Right atrium auricular region (tissue), 2 donors: Measurements from ENCODE around the gene C2CD2. TPM values are rescaled to one million over a fixed set of nuclear protein-coding genes. Genes with fewer than 3 reads are reported as not detected.

Experiments
- DNase-seq: peaks from one replicate; pipeline ENCODE4 v3.0.0-alpha.2; 2019; ENCODE audit warnings: low spot score
- H3K27ac ChIP-seq, 2 donors: fragments of 200-600 bp; sonication (generic); 1 replicate in 1 of 2; 2 replicates in 1 of 2; pipeline ENCODE4 v1.5.1; 2016 to 2019
- H3K27me3 ChIP-seq, 2 donors: fragments of 200-600 bp; sonication (generic); one replicate each; pipeline versions ENCODE4 v1.5.1 to v1.6.0; 2017 to 2019
- H3K36me3 ChIP-seq: fragments of 200-600 bp; sonication (generic); one replicate; pipeline ENCODE4 v1.5.1; 2016
- H3K4me1 ChIP-seq, 2 donors: fragments of 200-600 bp; sonication (generic); one replicate each; pipeline versions ENCODE4 v1.5.1 to v1.6.0; 2017 to 2019
- H3K4me3 ChIP-seq, 2 donors: fragments of 200-600 bp; sonication (generic); 1 replicate in 1 of 2; 2 replicates in 1 of 2; pipeline ENCODE4 v1.5.1; 2017 to 2019; ENCODE audit warnings: mild to moderate bottlenecking in 1 of 2, moderate library complexity in 1 of 2
- H3K9me3 ChIP-seq, 2 donors: fragments of 200-600 bp; sonication (generic); one replicate each; pipeline ENCODE4 v1.5.1; 2019
- CTCF ChIP-seq, 2 donors: fragments of 200-600 bp; sonication (generic); IDR thresholded peaks; one replicate each; pipeline ENCODE4 v1.5.1; 2019; ENCODE audit warnings: antibody characterized with exemption in 2 of 2
- total RNA-seq, 2 donors: library from RNA; depleted of rRNA; stranded (reverse); fragments of >200 nt; gene quantifications; one replicate each; pipeline ENCODE4 v1.1.0, GENCODE V29; 2016

C2CD2 gene
- total RNA-seq, 2 donors from 2014 or later = 8.6 to 9.1 TPM

GRCh38 chr21:41891132-41891531 is 62.7 kb downstream of the C2CD2 start:
- Histone ChIP-seq H3K27me3 (no peaks in the 10 kb centered on the region), H3K27ac (no peak overlapping the region), H3K4me3 (no peak overlapping the region), H3K36me3 (no peaks in the 10 kb centered on the region), H3K4me1 (no peaks in the 10 kb centered on the region), H3K9me3 (no peaks in the 10 kb centered on the region)
- no peak for TF ChIP-seq CTCF (IDR thresholded peaks at IDR 0.05)
- DNase-seq = no peak

GRCh38 chr21:41890355-41890754 is 63.5 kb downstream of the C2CD2 start:
- TF ChIP-seq CTCF (IDR thresholded peaks at IDR 0.05) = no peak

GRCh38 chr21:41888749-41889376 is 65.0 kb downstream of the C2CD2 start:
- no peak for TF ChIP-seq CTCF (IDR thresholded peaks at IDR 0.05)
- Histone ChIP-seq H3K27ac (peak overlapping the region; percentile 25 to 38), H3K9me3 (no peaks in the 10 kb centered on the region), H3K36me3 (no peaks in the 10 kb centered on the region), H3K4me1 (no peaks in the 10 kb centered on the region), H3K27me3 (no peaks in the 10 kb centered on the region), H3K4me3 (no peak overlapping the region)
- peak; percentile 62 for DNase-seq

More at GRCh38 chr21:41890355-41890754, 63.5 kb downstream of the C2CD2 start:
- Histone ChIP-seq H3K4me1 (no peaks in the 10 kb centered on the region), H3K9me3 (no peaks in the 10 kb centered on the region), H3K27ac (no peak overlapping the region), H3K4me3 (no peak overlapping the region), H3K27me3 (no peaks in the 10 kb centered on the region), H3K36me3 (no peaks in the 10 kb centered on the region)
- no peak for DNase-seq

- no peaks in the 10 kb centered on the region for H3K36me3 ChIP-seq
- H3K27me3 ChIP-seq = no peaks in the 10 kb centered on the region
- H3K9me3 ChIP-seq = no peaks in the 10 kb centered on the region
- H3K27ac ChIP-seq = no peak overlapping the region
- no peak overlapping the region for H3K4me3 ChIP-seq
- TF ChIP-seq CTCF (IDR thresholded peaks at IDR 0.05) = no peak
- no peaks in the 10 kb centered on the region for H3K4me1 ChIP-seq
- no peak for DNase-seq
These were observed 66.2 kb downstream of the C2CD2 start for GRCh38 chr21:41887667-41888066.

GRCh38 chr21:41886328-41886727 is 67.5 kb downstream of the C2CD2 start:
- TF ChIP-seq CTCF (IDR thresholded peaks at IDR 0.05) = no peak
- Histone ChIP-seq H3K27ac (no peak overlapping the region), H3K27me3 (no peaks in the 10 kb centered on the region), H3K4me1 (no peaks in the 10 kb centered on the region), H3K36me3 (no peaks in the 10 kb centered on the region), H3K9me3 (no peaks in the 10 kb centered on the region), H3K4me3 (no peak overlapping the region)
- no peak for DNase-seq
